ENCODE measurements around the gene NLGN3.
"Not testable (repeated sequence)": the region's sequence is repeated elsewhere in the genome, so short reads cannot be mapped to it uniquely, and the experiment has no call there.

The NLGN3 gene

GRCh38 chrX:71177327-71177726 is 32.7 kb downstream of the NLGN3 start:
- no peak for TF ChIP-seq CTCF (IDR thresholded peaks at IDR 0.05; ENCODE audit: insufficient read depth, low read depth, low read length, missing control alignments)
- no peak overlapping the region for H3K4me3 ChIP-seq (ENCODE audit: low read length)
- DNase-seq (ENCODE audit: low read depth) = no peak

- no peak overlapping the region for H3K4me3 ChIP-seq (ENCODE audit: low read length)
- DNase-seq (ENCODE audit: low read depth) = peak; percentile 64
- peak; percentile 64 for TF ChIP-seq CTCF (IDR thresholded peaks at IDR 0.05; ENCODE audit: insufficient read depth, low read depth, low read length, missing control alignments)
Observed at GRCh38 chrX:71178908-71179307, 34.3 kb downstream of the NLGN3 start.

GRCh38 chrX:71180579-71181265 is 36.1 kb downstream of the NLGN3 start:
- not testable (repeated sequence) for DNase-seq (ENCODE audit: low read depth); H3K4me3 ChIP-seq (ENCODE audit: low read length)

GRCh38 chrX:71181558-71181909 is 36.9 kb downstream of the NLGN3 start:
- no peak for TF ChIP-seq CTCF (IDR thresholded peaks at IDR 0.05; ENCODE audit: insufficient read depth, low read depth, low read length, missing control alignments)
- no peak for DNase-seq (ENCODE audit: low read depth)
- H3K4me3 ChIP-seq (ENCODE audit: low read length) = peak overlapping the region; percentile 54

GRCh38 chrX:71181910-71182799 is 37.5 kb downstream of the NLGN3 start:
- TF ChIP-seq CTCF (IDR thresholded peaks at IDR 0.05; ENCODE audit: insufficient read depth, low read depth, low read length, missing control alignments) = no peak
- H3K4me3 ChIP-seq (ENCODE audit: low read length) = peak overlapping the region; percentile 54
- DNase-seq (ENCODE audit: low read depth) = peak; percentile 94

- no peak for TF ChIP-seq CTCF (IDR thresholded peaks at IDR 0.05; ENCODE audit: insufficient read depth, low read depth, low read length, missing control alignments)
- H3K4me3 ChIP-seq (ENCODE audit: low read length) = no peak overlapping the region
- DNase-seq (ENCODE audit: low read depth) = no peak
Observed at GRCh38 chrX:71182871-71183270, 38.2 kb downstream of the NLGN3 start.

- DNase-seq (ENCODE audit: low read depth) = no peak
- TF ChIP-seq CTCF (IDR thresholded peaks at IDR 0.05; ENCODE audit: insufficient read depth, low read depth, low read length, missing control alignments) = no peak
- H3K4me3 ChIP-seq (ENCODE audit: low read length) = no peak overlapping the region
Observed at GRCh38 chrX:71183341-71183740, 38.7 kb downstream of the NLGN3 start.
